Esophagus muscularis mucosa (tissue), 4 donors: ENCODE measurements around the gene PGK1. TPM values are rescaled to one million over a fixed set of nuclear protein-coding genes. Genes with fewer than 3 reads are reported as not detected.

Experiments used
- DNase-seq: peaks from one replicate; pipeline ENCODE4 v3.0.0-alpha.2; 2017; ENCODE audit errors: extremely low spot score
- H3K27ac ChIP-seq, 4 donors: fragments of 200-600 bp; sonication (generic); replicated peaks in 1 of 4; 1 replicate in 3 of 4; 2 replicates in 1 of 4; pipeline ENCODE4 v1.5.1; 2016 to 2019; ENCODE audit warnings: mild to moderate bottlenecking in 1 of 4
- H3K27me3 ChIP-seq, 4 donors: fragments of 200-600 bp; sonication (generic); one replicate each; pipeline versions ENCODE4 v1.5.1 to v1.6.0; 2016 to 2019
- H3K36me3 ChIP-seq, 4 donors: fragments of 200-600 bp; sonication (generic); one replicate each; pipeline ENCODE4 v1.5.1; 2016 to 2019
- H3K4me1 ChIP-seq, 4 donors: fragments of 200-600 bp; sonication (generic); one replicate each; pipeline ENCODE4 v1.5.1; 2016 to 2019
- H3K4me3 ChIP-seq, 4 donors: fragments of 200-600 bp; sonication (generic); 1 replicate in 2 of 4; 2 replicates in 2 of 4; pipeline ENCODE4 v1.5.1; 2016 to 2019; ENCODE audit warnings: mild to moderate bottlenecking in 4 of 4, moderate library complexity in 1 of 4
- H3K9me3 ChIP-seq, 4 donors: fragments of 200-600 bp; sonication (generic); 1 replicate in 3 of 4; 2 replicates in 1 of 4; pipeline ENCODE4 v1.5.1; 2016 to 2019
- CTCF ChIP-seq, 3 experiments: fragments of 200-600 bp in 2 of 3; fragments of 450-650 bp in 1 of 3; sonication (generic) in 2 of 3; IDR thresholded peaks; one replicate each; pipeline ENCODE4 v1.5.1; 2017 to 2019; ENCODE audit warnings: antibody characterized with exemption in 3 of 3, mild to moderate bottlenecking in 2 of 3, moderate library complexity in 1 of 3
- EP300 ChIP-seq: sonication (generic); formaldehyde crosslinking; IDR thresholded peaks from one replicate; pipeline ENCODE4 v1.6.1; 2017; ENCODE audit warnings: antibody characterized with exemption
- POLR2A ChIP-seq: fragments of 450-650 bp; IDR thresholded peaks from one replicate; pipeline ENCODE4 v1.6.1; 2017; ENCODE audit warnings: antibody characterized with exemption, moderate library complexity, mild to moderate bottlenecking, low read depth
- POLR2AphosphoS5 ChIP-seq, 2 donors: sonication (generic); formaldehyde crosslinking; IDR thresholded peaks; one replicate each; pipeline ENCODE4 v1.6.1; 2017; ENCODE audit warnings: antibody characterized with exemption in 2 of 2
- WGBS: methylation state at CpG from one replicate; pipeline ENCODE4 v1.1.5; 2018; 5-methylcytosine and 5-hydroxymethylcytosine counted together
- intact Hi-C: fragments of 100-400 bp; cut with DNase I; formaldehyde crosslinking; loops from one replicate; pipeline ENCODE4 v1.15.1; 2023
- total RNA-seq, 4 donors: library from RNA; depleted of rRNA; stranded (reverse); fragments of >200 nt; gene quantifications; one replicate each; pipeline versions ENCODE4 v1.1.0 to v1.2.1, GENCODE V29; 2016

Gene PGK1
- total RNA-seq, 4 donors from 2014 or later, result 187 to 236 (median 229) TPM

GRCh38 chrX:78098108-78098507 is 5.9 kb upstream of the PGK1 start:
- no peaks in the 10 kb centered on the region for H3K9me3 ChIP-seq
- intact Hi-C loops, result no loop called here
- H3K27me3 ChIP-seq, result peaks cover 0 to 5% (median 0%) of the 10 kb centered on the region in 4 donors
- H3K4me3 ChIP-seq, result no peak overlapping the region
- H3K36me3 ChIP-seq, result no peaks in the 10 kb centered on the region
- no peak for TF ChIP-seq CTCF (IDR thresholded peaks at IDR 0.05)
- TF ChIP-seq POLR2AphosphoS5 (IDR thresholded peaks at IDR 0.05), result no peak
- no peak for TF ChIP-seq POLR2A
- no peak for TF ChIP-seq EP300
- H3K27ac ChIP-seq, result no peak overlapping the region
- H3K4me1 ChIP-seq, result peaks cover 0 to 2% (median under 1%) of the 10 kb centered on the region in 4 donors
- no peak for DNase-seq

GRCh38 chrX:78102091-78102490 is 2.0 kb upstream of the PGK1 start:
- WGBS, result 73% methylated on average over 1 of the region's 1 CpG
- TF ChIP-seq CTCF (IDR thresholded peaks at IDR 0.05), result no peak
- TF ChIP-seq EP300, result no peak
- no peak for TF ChIP-seq POLR2A
- TF ChIP-seq POLR2AphosphoS5 (IDR thresholded peaks at IDR 0.05), result no peak
- Histone ChIP-seq H3K27ac (peak overlapping the region in 3 of 4 donors; percentile 24 to 97 (median 97)), H3K27me3 (peaks cover 0 to 5% (median 0%) of the 10 kb centered on the region in 4 donors), H3K9me3 (no peaks in the 10 kb centered on the region), H3K4me3 (no peak overlapping the region), H3K4me1 (peaks cover 0 to 24% (median 21%) of the 10 kb centered on the region in 4 donors), H3K36me3 (no peaks in the 10 kb centered on the region)
- intact Hi-C loops, result loop anchor here (5.0 kb wide), 1 partner anchor 190 kb away; the partner anchor contains the start of gene ATP7A
- DNase-seq, result no peak

GRCh38 chrX:78103001-78103622 is 936 bp upstream of the PGK1 start:
- peaks cover 0 to 5% (median 0%) of the 10 kb centered on the region in 4 donors for H3K27me3 ChIP-seq
- 76% methylated on average over 23 of the region's 23 CpGs for WGBS
- H3K9me3 ChIP-seq, result no peaks in the 10 kb centered on the region
- peak overlapping the region; percentile 67 to 83 (median 70) for H3K4me3 ChIP-seq
- no peak for TF ChIP-seq EP300
- no peak for TF ChIP-seq POLR2AphosphoS5 (IDR thresholded peaks at IDR 0.05)
- no peak for TF ChIP-seq CTCF (IDR thresholded peaks at IDR 0.05)
- TF ChIP-seq POLR2A, result no peak
- H3K36me3 ChIP-seq, result no peaks in the 10 kb centered on the region
- H3K4me1 ChIP-seq, result peaks cover 7 to 34% (median 27%) of the 10 kb centered on the region in 4 donors
- no peak for DNase-seq
- H3K27ac ChIP-seq, result peak overlapping the region; percentile 88 to 97 (median 96)
- intact Hi-C loops, result loop anchor here (5.0 kb wide), 1 partner anchor 191 kb away; the partner anchor contains the start of gene ATP7A

GRCh38 chrX:78104447-78105176 is 564 bp downstream of the PGK1 start:
- TF ChIP-seq CTCF (IDR thresholded peaks at IDR 0.05) (no peak), POLR2AphosphoS5 (IDR thresholded peaks at IDR 0.05) (peak; percentile 59 to 66)
- H3K4me3 ChIP-seq, result peak overlapping the region; percentile 67 to 83 (median 70)
- H3K27me3 ChIP-seq, result peaks cover 0 to 3% (median 0%) of the 10 kb centered on the region in 4 donors
- DNase-seq, result no peak
- no peaks in the 10 kb centered on the region for H3K36me3 ChIP-seq
- 34% methylated on average over 27 of the region's 27 CpGs for WGBS
- peaks cover 10 to 49% (median 41%) of the 10 kb centered on the region in 4 donors for H3K4me1 ChIP-seq
- H3K9me3 ChIP-seq, result no peaks in the 10 kb centered on the region
- H3K27ac ChIP-seq, result peak overlapping the region; percentile 88 to 97 (median 96)
- intact Hi-C loops, result loop anchor here (5.0 kb wide), 1 partner anchor 192 kb away; the partner anchor contains the start of gene ATP7A
